DOHH2 (cell line): ENCODE measurements around the gene TDRD7.

Source experiments
- H3F3A ChIP-seq: fragments of 200-600 bp; sonication (generic), shearing (Covaris generic); 2 replicates; pipeline ENCODE4 v1.6.0; 2016; ENCODE audit warnings: antibody characterized with exemption, mild to moderate bottlenecking; ENCODE audit not compliant: control insufficient read depth, insufficient read depth
- H3K27ac ChIP-seq: fragments of 200-600 bp; sonication (generic); 2 replicates; pipeline ENCODE4 v1.5.1; 2014; ENCODE audit warnings: low read depth, mild to moderate bottlenecking, low read length, moderate library complexity
- H3K27me3 ChIP-seq: fragments of 200-600 bp; sonication (generic); 2 replicates; pipeline ENCODE4 v1.6.1; 2014; ENCODE audit warnings: mild to moderate bottlenecking, low read length, mixed read lengths; ENCODE audit not compliant: control insufficient read depth
- H3K36me3 ChIP-seq: fragments of 200-600 bp; sonication (generic); 2 replicates; pipeline ENCODE4 v1.6.1; 2014; ENCODE audit warnings: mild to moderate bottlenecking, low read length, moderate library complexity, mixed read lengths; ENCODE audit not compliant: control insufficient read depth
- H3K4me1 ChIP-seq: fragments of 200-600 bp; sonication (generic); 2 replicates; pipeline ENCODE4 v1.6.1; 2014; ENCODE audit warnings: mild to moderate bottlenecking, low read length, mixed read lengths; ENCODE audit not compliant: control insufficient read depth
- H3K4me2 ChIP-seq: fragments of 200-600 bp; sonication (generic); 2 replicates; pipeline ENCODE4 v1.6.0; 2014; ENCODE audit warnings: mild to moderate bottlenecking, low read length, moderate library complexity
- H3K4me3 ChIP-seq: fragments of 200-600 bp; sonication (generic); 2 replicates; pipeline ENCODE4 v1.5.1; 2014; ENCODE audit warnings: mild to moderate bottlenecking, low read length, mixed read lengths
- H3K79me2 ChIP-seq: fragments of 200-600 bp; sonication (generic); 2 replicates; pipeline ENCODE4 v1.6.1; 2014; ENCODE audit warnings: mild to moderate bottlenecking, low read length, mixed read lengths; ENCODE audit not compliant: control insufficient read depth
- H3K9me2 ChIP-seq: fragments of 200-600 bp; sonication (generic); replicated peaks from 2 replicates; pipeline ENCODE4 v1.6.1; 2014; ENCODE audit warnings: mild to moderate bottlenecking, low read length, mixed read lengths; ENCODE audit not compliant: control insufficient read depth
- H3K9me3 ChIP-seq: fragments of 200-600 bp; sonication (generic); 2 replicates; pipeline ENCODE4 v1.6.1; 2014; ENCODE audit warnings: antibody characterized with exemption, low read length, mixed read lengths; ENCODE audit not compliant: control insufficient read depth, insufficient read depth
- H4K20me1 ChIP-seq: fragments of 200-600 bp; sonication (generic); 2 replicates; pipeline ENCODE4 v1.6.0; 2014; ENCODE audit warnings: low read depth, mild to moderate bottlenecking, antibody characterized with exemption, low read length, moderate library complexity; ENCODE audit not compliant: control insufficient read depth, insufficient read depth
- CTCF ChIP-seq: fragments of 200-600 bp; sonication (generic); IDR thresholded peaks from one replicate; pipeline ENCODE4 v1.5.1; 2014; ENCODE audit warnings: antibody characterized with exemption, mild to moderate bottlenecking, low read depth, low read length; ENCODE audit not compliant: poor library complexity, severe bottlenecking
- EZH2phosphoT487 ChIP-seq: fragments of 200-600 bp; sonication (generic); IDR thresholded peaks from 2 replicates; pipeline ENCODE4 v1.6.1; 2017; ENCODE audit warnings: borderline replicate concordance, mild to moderate bottlenecking, antibody characterized with exemption, low read length, moderate library complexity, mixed read lengths

The TDRD7 gene

GRCh38 chr9:97479496-97480159 is 67.7 kb downstream of the TDRD7 start:
- Histone ChIP-seq H3K4me3 (no peak overlapping the region), H3K79me2 (no peaks in the 10 kb centered on the region), H3F3A (no peaks in the 10 kb centered on the region), H3K4me1 (no peaks in the 10 kb centered on the region), H3K27me3 (no peaks in the 10 kb centered on the region), H3K27ac (no peak overlapping the region), H4K20me1 (no peaks in the 10 kb centered on the region), H3K36me3 (peaks cover 4% of the 10 kb centered on the region; the same call in 1 of the 2 replicates), H3K4me2 (no peak overlapping the region), H3K9me2 (no peaks in the 10 kb centered on the region), H3K9me3 (no peaks in the 10 kb centered on the region)
- TF ChIP-seq EZH2phosphoT487, result no peak
- no peak for TF ChIP-seq CTCF

GRCh38 chr9:97480174-97480573 is 68.3 kb downstream of the TDRD7 start:
- no peaks in the 10 kb centered on the region for H3K4me1 ChIP-seq
- no peak for TF ChIP-seq CTCF
- no peak for TF ChIP-seq EZH2phosphoT487
- H3K79me2 ChIP-seq, result no peaks in the 10 kb centered on the region
- H3K9me2 ChIP-seq, result no peaks in the 10 kb centered on the region
- peaks cover 4% of the 10 kb centered on the region; the same call in 1 of the 2 replicates for H3K36me3 ChIP-seq
- no peaks in the 10 kb centered on the region for H3F3A ChIP-seq
- H3K4me2 ChIP-seq, result no peak overlapping the region
- H3K9me3 ChIP-seq, result no peaks in the 10 kb centered on the region
- H3K4me3 ChIP-seq, result no peak overlapping the region
- H4K20me1 ChIP-seq, result no peaks in the 10 kb centered on the region
- H3K27ac ChIP-seq, result no peak overlapping the region
- no peaks in the 10 kb centered on the region for H3K27me3 ChIP-seq

- Histone ChIP-seq H3K4me2 (no peak overlapping the region), H3K27me3 (no peaks in the 10 kb centered on the region), H3K79me2 (no peaks in the 10 kb centered on the region), H3K9me2 (no peaks in the 10 kb centered on the region), H3K4me3 (no peak overlapping the region), H3K36me3 (peaks cover 4% of the 10 kb centered on the region; the same call in 1 of the 2 replicates), H3K4me1 (no peaks in the 10 kb centered on the region), H4K20me1 (no peaks in the 10 kb centered on the region), H3K9me3 (no peaks in the 10 kb centered on the region), H3F3A (no peaks in the 10 kb centered on the region), H3K27ac (no peak overlapping the region)
- TF ChIP-seq EZH2phosphoT487, result no peak
These were observed 68.9 kb downstream of the TDRD7 start for GRCh38 chr9:97480749-97481148.

GRCh38 chr9:97484134-97484533 is 72.2 kb downstream of the TDRD7 start:
- H4K20me1 ChIP-seq, result no peaks in the 10 kb centered on the region
- H3K4me2 ChIP-seq, result no peak overlapping the region
- TF ChIP-seq CTCF (no peak), EZH2phosphoT487 (no peak)
- no peaks in the 10 kb centered on the region for H3K4me1 ChIP-seq
- H3K79me2 ChIP-seq, result no peaks in the 10 kb centered on the region
- no peaks in the 10 kb centered on the region for H3F3A ChIP-seq
- no peak overlapping the region for H3K4me3 ChIP-seq
- peaks cover 4% of the 10 kb centered on the region; the same call in 1 of the 2 replicates for H3K36me3 ChIP-seq
- no peaks in the 10 kb centered on the region for H3K9me2 ChIP-seq
- no peak overlapping the region for H3K27ac ChIP-seq
- no peaks in the 10 kb centered on the region for H3K27me3 ChIP-seq
- no peaks in the 10 kb centered on the region for H3K9me3 ChIP-seq
